ENCODE measurements around the gene EYA2. TPM values are rescaled to one million over a fixed set of nuclear protein-coding genes. Genes with fewer than 3 reads are reported as not detected.

EYA2 gene
- total RNA-seq, 2 donors from 2014 or later, result 3.5 to 3.8 TPM

- no peak for TF ChIP-seq CTCF (IDR thresholded peaks at IDR 0.05)
- no peak for ATAC-seq (ENCODE audit: insufficient number of reproducible peaks, low FRiP score, low read depth)
- no peak overlapping the region for H3K4me3 ChIP-seq
- H3K27me3 ChIP-seq (replicated peaks; ENCODE audit: insufficient read depth), result no peaks in the 10 kb centered on the region
- no peaks in the 10 kb centered on the region for H3K4me1 ChIP-seq (ENCODE audit: control insufficient read depth in 1 of 2, low read depth in 2 of 2)
- H3K9me3 ChIP-seq, result peaks cover 6% of the 10 kb centered on the region
- no peak for DNase-seq (ENCODE audit: low spot score)
- H3K27ac ChIP-seq, result no peak overlapping the region
- H3K36me3 ChIP-seq, result no peaks in the 10 kb centered on the region
Measured at GRCh38 chr20:47062226-47062890, 167.7 kb downstream of the EYA2 start.

GRCh38 chr20:47063407-47063806 is 168.8 kb downstream of the EYA2 start:
- no peaks in the 10 kb centered on the region for H3K4me1 ChIP-seq (ENCODE audit: control insufficient read depth in 1 of 2, low read depth in 2 of 2)
- no peaks in the 10 kb centered on the region for H3K27me3 ChIP-seq (replicated peaks; ENCODE audit: insufficient read depth)
- no peak for ATAC-seq (ENCODE audit: insufficient number of reproducible peaks, low FRiP score, low read depth)
- H3K9me3 ChIP-seq, result peaks cover 12% of the 10 kb centered on the region
- TF ChIP-seq CTCF (IDR thresholded peaks at IDR 0.05), result no peak
- H3K27ac ChIP-seq, result no peak overlapping the region
- no peak for DNase-seq (ENCODE audit: low spot score)
- no peaks in the 10 kb centered on the region for H3K36me3 ChIP-seq
- no peak overlapping the region for H3K4me3 ChIP-seq

- Histone ChIP-seq H3K9me3 (peaks cover 14% of the 10 kb centered on the region), H3K4me3 (no peak overlapping the region), H3K27me3 (replicated peaks; ENCODE audit: insufficient read depth) (no peaks in the 10 kb centered on the region), H3K27ac (no peak overlapping the region), H3K36me3 (no peaks in the 10 kb centered on the region), H3K4me1 (ENCODE audit: control insufficient read depth in 1 of 2, low read depth in 2 of 2) (no peaks in the 10 kb centered on the region)
- DNase-seq (ENCODE audit: low spot score) (no peak), ATAC-seq (ENCODE audit: insufficient number of reproducible peaks, low FRiP score, low read depth) (no peak)
- TF ChIP-seq CTCF (IDR thresholded peaks at IDR 0.05), result no peak
Measured at GRCh38 chr20:47063808-47064207, 169.2 kb downstream of the EYA2 start.

GRCh38 chr20:47066484-47067270 is 172.0 kb downstream of the EYA2 start:
- Histone ChIP-seq H3K4me3 (no peak overlapping the region), H3K27ac (no peak overlapping the region), H3K9me3 (peaks cover 14% of the 10 kb centered on the region), H3K4me1 (ENCODE audit: control insufficient read depth in 1 of 2, low read depth in 2 of 2) (no peaks in the 10 kb centered on the region), H3K27me3 (replicated peaks; ENCODE audit: insufficient read depth) (no peaks in the 10 kb centered on the region), H3K36me3 (no peaks in the 10 kb centered on the region)
- ATAC-seq (ENCODE audit: insufficient number of reproducible peaks, low FRiP score, low read depth), result no peak
- DNase-seq (ENCODE audit: low spot score), result no peak
- no peak for TF ChIP-seq CTCF (IDR thresholded peaks at IDR 0.05)

GRCh38 chr20:47067776-47068175 is 173.1 kb downstream of the EYA2 start:
- no peak overlapping the region for H3K27ac ChIP-seq
- peaks cover 14% of the 10 kb centered on the region for H3K9me3 ChIP-seq
- no peak for TF ChIP-seq CTCF (IDR thresholded peaks at IDR 0.05)
- DNase-seq (ENCODE audit: low spot score) (no peak), ATAC-seq (ENCODE audit: insufficient number of reproducible peaks, low FRiP score, low read depth) (no peak)
- H3K27me3 ChIP-seq (replicated peaks; ENCODE audit: insufficient read depth), result no peaks in the 10 kb centered on the region
- H3K4me3 ChIP-seq, result no peak overlapping the region
- H3K36me3 ChIP-seq, result no peaks in the 10 kb centered on the region
- no peaks in the 10 kb centered on the region for H3K4me1 ChIP-seq (ENCODE audit: control insufficient read depth in 1 of 2, low read depth in 2 of 2)

All from thoracic aorta (tissue), 2 donors.